HG03460 (cell line): ENCODE results near the gene CACNA1C.

Experiments
- ATAC-seq: cut with Tn5 transposase; IDR thresholded peaks from one replicate; pipeline ENCODE4 v1.9.1; 2021; ENCODE audit not compliant: unreplicated experiment

Gene CACNA1C

GRCh38 chr12:2397356-2398045 lies 344.7 kb downstream of the CACNA1C start:
- ATAC-seq, result no peak

GRCh38 chr12:2401040-2401439 lies 348.3 kb downstream of the CACNA1C start:
- no peak for ATAC-seq

DNA sequence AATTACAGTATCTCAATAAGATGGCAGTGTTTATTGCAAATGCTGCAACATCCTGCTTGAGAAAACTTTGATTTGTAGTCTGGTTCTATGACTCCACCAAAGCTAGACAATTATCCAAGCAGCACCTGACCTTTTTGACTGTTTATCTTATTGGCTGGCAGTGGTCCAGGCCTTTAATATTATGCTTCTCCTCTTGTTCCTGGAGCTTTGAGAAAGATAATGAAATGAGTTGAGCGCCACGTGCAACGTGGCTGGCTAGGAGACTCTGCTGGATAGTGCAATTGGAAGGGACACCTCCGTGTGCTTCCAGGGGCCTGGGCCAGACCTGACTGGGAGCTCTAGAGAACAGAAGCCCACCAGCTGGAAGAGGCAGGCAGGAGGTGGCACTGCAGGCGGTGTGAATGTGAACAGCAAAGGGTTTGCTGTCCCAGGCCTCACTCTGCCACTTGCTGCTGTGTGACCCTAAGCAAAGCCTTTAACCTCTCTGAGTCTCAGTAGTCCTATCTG lies 349.3 kb downstream of the CACNA1C start:
- ATAC-seq, result no peak

GRCh38 chr12:2403221-2403976 lies 350.6 kb downstream of the CACNA1C start:
- no peak for ATAC-seq

DNA sequence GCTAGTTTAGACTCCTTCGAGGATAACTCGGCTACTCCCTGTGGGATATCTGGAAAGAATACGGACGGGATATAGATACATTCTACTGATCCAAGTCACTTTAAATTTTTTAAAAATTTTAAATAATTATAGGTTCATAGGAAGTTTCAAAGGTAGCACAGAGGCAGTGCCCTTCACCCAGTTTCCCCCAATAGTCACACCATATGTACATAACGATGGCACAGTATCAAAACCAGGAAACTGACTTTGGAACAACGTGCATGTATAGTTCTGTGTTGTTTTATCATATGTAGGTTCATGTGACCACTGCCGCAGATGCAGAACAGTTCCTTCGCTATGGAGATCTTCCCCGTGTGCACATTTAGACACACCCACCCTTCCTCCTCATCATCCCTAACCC lies 352.3 kb downstream of the CACNA1C start:
- ATAC-seq, result no peak

DNA sequence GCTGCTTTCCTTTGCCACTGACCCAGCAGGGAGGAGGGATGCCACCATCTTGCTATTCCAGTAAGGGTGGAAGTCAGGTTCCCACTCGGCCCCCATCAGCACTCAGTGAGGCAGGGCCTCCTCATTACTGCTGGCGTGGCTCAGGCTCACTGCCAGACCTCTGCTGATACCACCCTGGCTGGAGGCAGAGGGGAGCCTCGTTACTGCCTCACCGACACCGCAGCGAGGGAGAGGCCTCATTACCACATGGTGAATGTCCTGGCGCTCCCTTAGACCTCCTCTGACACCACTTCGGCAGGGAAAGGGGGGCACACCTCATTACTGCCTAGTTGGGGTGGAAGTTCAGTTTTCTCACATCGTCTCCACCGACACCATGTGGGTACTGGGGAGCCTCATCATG lies 354.1 kb downstream of the CACNA1C start:
- no peak for ATAC-seq

- no peak for ATAC-seq
These were observed 355.5 kb downstream of the CACNA1C start for GRCh38 chr12:2408262-2408661.

GRCh38 chr12:2409656-2410265 lies 357.0 kb downstream of the CACNA1C start:
- ATAC-seq, result no peak

- no peak for ATAC-seq
These were observed 357.7 kb downstream of the CACNA1C start for GRCh38 chr12:2410496-2410895.

GRCh38 chr12:2411011-2411410 lies 358.2 kb downstream of the CACNA1C start:
- no peak for ATAC-seq

DNA sequence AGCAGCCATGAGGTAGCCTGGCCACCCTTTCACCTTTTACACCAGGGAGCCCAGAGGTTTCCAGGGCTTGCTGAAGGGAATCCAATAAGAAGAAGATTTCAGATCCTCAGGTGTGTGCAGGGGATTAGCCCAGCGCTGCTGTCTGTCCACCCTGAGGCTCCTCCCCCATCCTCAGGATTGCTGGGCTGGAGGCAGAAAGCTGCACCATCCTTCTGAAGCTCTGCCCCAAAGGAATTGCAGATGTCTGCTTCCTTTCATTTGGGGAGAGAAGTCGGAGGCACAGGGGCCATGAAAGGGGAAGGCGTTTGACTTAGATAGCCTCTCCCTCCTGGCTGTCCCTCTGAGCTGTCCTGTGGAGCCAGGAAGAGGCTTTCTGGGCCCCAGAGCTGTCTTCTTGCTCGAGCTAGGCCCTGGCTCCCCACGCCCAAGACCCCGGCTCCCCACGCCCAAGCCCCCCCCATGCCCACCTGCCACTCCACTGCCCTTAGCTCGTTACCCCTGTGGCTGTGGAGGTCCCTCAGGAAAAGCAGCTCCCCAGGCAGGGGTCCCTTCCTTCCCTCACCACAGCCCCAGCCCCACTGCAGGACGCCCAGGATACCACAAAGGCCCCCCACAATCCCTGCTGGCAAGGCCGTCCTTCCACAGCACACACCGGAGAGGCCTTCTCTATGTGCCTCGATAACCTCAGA lies 359.0 kb downstream of the CACNA1C start:
- no peak for ATAC-seq

DNA sequence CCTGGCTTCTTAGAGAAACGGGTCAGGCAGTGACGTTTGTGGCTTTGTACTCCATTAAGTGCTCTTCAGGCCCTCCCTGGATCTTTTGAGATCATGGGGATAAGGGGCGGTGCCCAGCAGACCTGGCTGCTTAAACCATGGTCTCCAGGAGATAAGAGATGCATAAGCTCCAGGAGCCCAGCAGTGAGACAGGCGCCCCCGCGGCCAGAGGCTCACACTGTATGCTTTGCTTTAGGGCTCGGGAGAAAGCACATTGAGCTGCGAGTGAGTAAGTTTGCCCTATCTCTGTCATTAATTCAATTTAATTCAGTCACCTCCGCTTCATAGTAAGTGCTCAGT lies 359.5 kb downstream of the CACNA1C start:
- ATAC-seq, result no peak

GRCh38 chr12:2413301-2413700 lies 360.5 kb downstream of the CACNA1C start:
- ATAC-seq, result no peak

GRCh38 chr12:2413999-2414792 lies 361.4 kb downstream of the CACNA1C start:
- ATAC-seq, result no peak

- ATAC-seq, result no peak
These were observed 362.2 kb downstream of the CACNA1C start for GRCh38 chr12:2414810-2415567.

DNA sequence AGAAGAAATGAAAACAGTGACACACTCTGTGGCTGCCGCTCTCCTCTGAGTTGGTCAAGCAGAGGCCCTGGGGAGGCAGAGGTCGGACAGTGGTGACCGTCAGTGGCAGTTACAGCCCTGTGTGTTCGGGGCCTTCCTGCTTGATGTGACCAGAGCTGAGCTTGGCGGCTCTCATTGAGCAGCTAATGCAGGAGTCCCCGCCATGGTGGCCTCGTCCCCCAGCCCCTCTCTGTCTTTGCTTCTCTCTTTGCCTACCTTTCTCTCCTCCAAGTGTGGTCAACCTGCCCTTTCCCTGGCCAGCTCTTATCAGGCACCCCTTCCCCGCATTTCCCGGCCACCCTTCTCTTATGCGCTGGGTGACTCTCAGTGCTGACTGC lies 362.8 kb downstream of the CACNA1C start:
- ATAC-seq, result no peak

DNA sequence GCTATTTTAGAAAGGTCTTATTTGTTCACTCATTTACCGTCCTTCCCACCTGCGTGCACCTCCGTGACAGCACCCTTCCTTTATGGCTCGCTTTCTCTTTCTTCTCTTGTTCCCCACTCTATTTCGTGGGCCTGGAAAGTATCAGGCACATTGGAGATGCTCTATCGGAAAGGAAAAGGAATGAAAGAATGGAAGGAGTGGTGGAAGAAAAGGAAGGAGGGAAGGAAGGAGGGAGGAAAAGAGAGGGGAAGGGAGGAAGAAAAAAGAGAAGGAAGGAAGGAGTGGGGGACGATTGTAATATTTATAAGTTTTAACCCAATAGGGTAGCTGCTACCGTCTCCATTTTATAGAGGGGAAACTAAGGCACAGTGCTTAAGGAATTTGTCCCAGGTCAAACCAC lies 363.4 kb downstream of the CACNA1C start:
- no peak for ATAC-seq

DNA sequence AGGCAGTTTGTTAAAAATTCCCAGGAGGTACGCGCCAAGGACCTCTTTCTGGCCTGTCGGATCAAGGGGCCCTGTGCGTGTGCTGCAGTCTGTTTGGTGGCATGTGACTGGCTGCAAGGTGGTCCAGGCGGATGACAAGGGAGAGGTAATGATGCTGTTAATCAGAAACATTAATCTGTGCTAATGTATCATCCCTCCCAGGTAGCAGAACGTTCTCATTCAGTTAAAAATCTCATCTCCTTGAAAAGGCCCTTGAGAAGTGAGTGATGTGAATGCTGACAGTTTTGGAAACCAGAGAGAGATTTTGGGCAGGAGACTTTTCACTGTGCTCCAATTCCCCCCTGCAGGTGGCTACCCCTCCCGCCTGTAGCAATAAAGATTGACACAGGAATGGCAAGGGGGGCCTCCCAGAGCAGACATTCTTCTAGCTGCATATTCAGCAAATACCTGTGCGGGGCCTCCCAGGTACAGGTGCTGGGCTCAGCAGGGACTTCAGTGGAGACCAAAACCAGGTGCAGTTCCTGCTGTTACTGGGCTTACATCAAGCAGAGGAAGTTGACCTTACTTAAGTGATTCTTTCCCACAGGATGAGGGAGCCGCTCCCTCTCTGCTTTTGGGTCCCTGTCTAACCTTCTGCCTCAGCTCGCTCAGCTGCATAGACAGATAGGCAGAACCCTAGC lies 364.8 kb downstream of the CACNA1C start:
- no peak for ATAC-seq

- no peak for ATAC-seq
These were observed 365.8 kb downstream of the CACNA1C start for GRCh38 chr12:2418579-2418978.
